Progenitor cell of endocrine pancreas (in vitro differentiated cells): ENCODE measurements around the gene WNT7A. TPM values are rescaled to one million over a fixed set of nuclear protein-coding genes. Genes with fewer than 3 reads are reported as not detected.

Experiments used
- DNase-seq: peaks from one replicate; pipeline ENCODE4 v3.0.0; 2021; ENCODE audit warnings: low spot score; ENCODE audit not compliant: unreplicated experiment
- H3K27ac Mint-ChIP-seq: 2 replicates; pipeline ENCODE4 v1.8.0; 2021; ENCODE audit warnings: mild to moderate bottlenecking, moderate library complexity, mixed read lengths
- H3K27me3 Mint-ChIP-seq: 2 replicates; pipeline ENCODE4 v1.8.0; 2021; ENCODE audit warnings: mixed read lengths
- H3K36me3 Mint-ChIP-seq: 2 replicates; pipeline ENCODE4 v1.8.0; 2022; ENCODE audit warnings: mixed read lengths; ENCODE audit not compliant: insufficient read depth
- H3K4me1 Mint-ChIP-seq: 2 replicates; pipeline ENCODE4 v1.8.0; 2021; ENCODE audit warnings: low read depth, mixed read lengths
- H3K4me3 Mint-ChIP-seq: 2 replicates; pipeline ENCODE4 v1.8.0; 2021; ENCODE audit warnings: low read depth, mild to moderate bottlenecking, moderate library complexity, mixed read lengths
- H3K9me3 Mint-ChIP-seq: 2 replicates; pipeline ENCODE4 v1.8.0; 2021; ENCODE audit warnings: low read depth, mixed read lengths
- CTCF ChIP-seq: fragments of 200-600 bp; sonication (generic); IDR thresholded peaks from one replicate; pipeline ENCODE4 v1.5.0; 2021; ENCODE audit warnings: antibody characterized with exemption, mild to moderate bottlenecking; ENCODE audit not compliant: unreplicated experiment
- total RNA-seq: library from RNA; stranded (reverse); gene quantifications from 2 replicates; pipeline ENCODE4 v1.2.1, GENCODE V29; 2021

WNT7A gene
- total RNA-seq, 1 donor from 2014 or later: not detected

- Mint-ChIP-seq H3K27me3 (peaks cover 38% of the 10 kb centered on the region), H3K36me3 (no peaks in the 10 kb centered on the region), H3K9me3 (no peaks in the 10 kb centered on the region), H3K27ac (no peak overlapping the region), H3K4me3 (no peak overlapping the region), H3K4me1 (no peaks in the 10 kb centered on the region)
- DNase-seq: no peak
- no peak for TF ChIP-seq CTCF
Measured at GRCh38 chr3:13829311-13829710, 50.6 kb downstream of the WNT7A start.

GRCh38 chr3:13828501-13829265, 51.2 kb downstream of the WNT7A start:
- Mint-ChIP-seq H3K4me3 (no peak overlapping the region), H3K9me3 (no peaks in the 10 kb centered on the region), H3K4me1 (no peaks in the 10 kb centered on the region), H3K27me3 (peaks cover 38% of the 10 kb centered on the region), H3K36me3 (no peaks in the 10 kb centered on the region), H3K27ac (no peak overlapping the region)
- TF ChIP-seq CTCF: no peak
- no peak for DNase-seq

- no peak overlapping the region for H3K27ac Mint-ChIP-seq
- peaks cover 33% of the 10 kb centered on the region for H3K27me3 Mint-ChIP-seq
- no peaks in the 10 kb centered on the region for H3K36me3 Mint-ChIP-seq
- no peak overlapping the region for H3K4me3 Mint-ChIP-seq
- no peak for DNase-seq
- no peak for TF ChIP-seq CTCF
- no peaks in the 10 kb centered on the region for H3K9me3 Mint-ChIP-seq
- H3K4me1 Mint-ChIP-seq: no peaks in the 10 kb centered on the region
Measured at GRCh38 chr3:13827699-13828098, 52.2 kb downstream of the WNT7A start.

GRCh38 chr3:13827256-13827655, 52.6 kb downstream of the WNT7A start:
- no peak overlapping the region for H3K27ac Mint-ChIP-seq

GRCh38 chr3:13826672-13827071, 53.2 kb downstream of the WNT7A start:
- H3K27ac Mint-ChIP-seq: peak overlapping the region; percentile 34

More at GRCh38 chr3:13827256-13827655, 52.6 kb downstream of the WNT7A start:
- DNase-seq: no peak
- Mint-ChIP-seq H3K36me3 (no peaks in the 10 kb centered on the region), H3K4me3 (no peak overlapping the region), H3K9me3 (no peaks in the 10 kb centered on the region), H3K4me1 (no peaks in the 10 kb centered on the region), H3K27me3 (peaks cover 30% of the 10 kb centered on the region)
- no peak for TF ChIP-seq CTCF

More at GRCh38 chr3:13826672-13827071, 53.2 kb downstream of the WNT7A start:
- TF ChIP-seq CTCF: no peak
- H3K36me3 Mint-ChIP-seq: no peaks in the 10 kb centered on the region
- H3K4me3 Mint-ChIP-seq: no peak overlapping the region
- H3K27me3 Mint-ChIP-seq: peaks cover 29% of the 10 kb centered on the region
- H3K4me1 Mint-ChIP-seq: no peaks in the 10 kb centered on the region
- H3K9me3 Mint-ChIP-seq: no peaks in the 10 kb centered on the region
- no peak for DNase-seq
